A549 (cell line): ENCODE measurements around the gene TESK2. TPM values are rescaled to one million over a fixed set of nuclear protein-coding genes. Genes with fewer than 3 reads are reported as not detected.

Experiments
- ATAC-seq, 2 experiments: fragments of 200-7000 bp in 1 of 2; fragments of >200 bp in 1 of 2; cut with Nextera tagmentation in 1 of 2; cut with Tn5 transposase in 1 of 2; 3 replicates each; pipeline versions ENCODE4 v1.8.0 to v1.9.1; 2018 to 2020; ENCODE audit warnings: mild to moderate bottlenecking in 1 of 2, moderate library complexity in 1 of 2
- CTCF ChIA-PET: fragments of 300-600 bp; sonication (Branson Sonifier 250); formaldehyde crosslinking; extraction: SDS; loops from one replicate; lab custom pipeline; 2021; ENCODE audit warnings: antibody characterized with exemption, inconsistent platforms; lab: Yijun Ruan, JAX
- POLR2A ChIA-PET: fragments of 350-600 bp; formaldehyde crosslinking; extraction: SDS; loops from one replicate; lab custom pipeline; 2021; ENCODE audit warnings: antibody characterized with exemption, inconsistent platforms; lab: Yijun Ruan, JAX
- DNase-seq, 2 experiments: peaks; one replicate each; pipeline versions ENCODE4 v3.0.0 to v3.0.0-alpha.2; 2011 to 2016; ENCODE audit warnings: low read depth in 1 of 2, low spot score in 1 of 2
- FAIRE-seq: peaks from 2 replicates; lab custom pipeline; 2011; peaks lifted over from hg19 to GRCh38; lab: Jason Lieb, UNC
- H3K27ac ChIP-seq, 2 experiments: fragments of >200 bp; sonication (Bioruptor Twin); formaldehyde crosslinking; 3 replicates each; pipeline ENCODE4 v1.5.1; 2016 to 2017
- H3K4me1 ChIP-seq: fragments of >200 bp; sonication (Bioruptor Twin); formaldehyde crosslinking; 3 replicates; pipeline ENCODE4 v1.6.1; 2016
- H3K4me2 ChIP-seq: fragments of >200 bp; sonication (Bioruptor Twin); formaldehyde crosslinking; 3 replicates; pipeline ENCODE4 v1.6.1; 2016
- H3K4me3 ChIP-seq: fragments of >200 bp; sonication (Bioruptor Twin); formaldehyde crosslinking; 3 replicates; pipeline ENCODE4 v1.5.1; 2016
- H3K9me3 ChIP-seq: fragments of >200 bp; sonication (Bioruptor Twin); formaldehyde crosslinking; 3 replicates; pipeline ENCODE4 v1.6.1; 2016
- BHLHE40 ChIP-seq: IDR thresholded peaks from 2 replicates; pipeline ENCODE4 v1.6.1; 2012; ENCODE audit warnings: low read depth, low read length, inconsistent platforms
- CEBPB ChIP-seq, 2 experiments: fragments of >200 bp in 1 of 2; sonication (Bioruptor Twin) in 1 of 2; formaldehyde crosslinking in 1 of 2; IDR thresholded peaks; 2 replicates each; pipeline ENCODE4 v1.6.1; 2012 to 2016
- EHF ChIP-seq: fragments of 250-450 bp; sonication (Bioruptor Pico); IDR thresholded peaks from 2 replicates; pipeline ENCODE4 v1.5.0; 2020; ENCODE audit warnings: mild to moderate bottlenecking
- EHMT2 ChIP-seq: fragments of 200-600 bp; sonication (generic); IDR thresholded peaks from 2 replicates; pipeline ENCODE4 v1.6.1; 2016; ENCODE audit warnings: antibody characterized with exemption, low read depth, mild to moderate bottlenecking, moderate library complexity
- EP300 ChIP-seq, 2 experiments: fragments of >200 bp; sonication (Bioruptor Twin); formaldehyde crosslinking; IDR thresholded peaks; 2 replicates in 1 of 2; 3 replicates in 1 of 2; pipeline ENCODE4 v1.6.1; 2016 to 2017
- ESRRA ChIP-seq: fragments of 150-350 bp; IDR thresholded peaks from 2 replicates; pipeline ENCODE4 v1.6.1; 2014; ENCODE audit warnings: mild to moderate bottlenecking, low read length, borderline replicate concordance
- FOSL2 ChIP-seq, 2 experiments: fragments of 450-650 bp in 1 of 2; fragments of >200 bp in 1 of 2; sonication (Bioruptor Twin) in 1 of 2; formaldehyde crosslinking; IDR thresholded peaks; 2 replicates each; pipeline versions ENCODE4 v1.5.0 to v1.6.1; 2016 to 2020; ENCODE audit warnings: mild to moderate bottlenecking in 1 of 2, moderate library complexity in 1 of 2
- FOXS1 ChIP-seq: fragments of 250-450 bp; sonication (Bioruptor Pico); IDR thresholded peaks from 2 replicates; pipeline ENCODE4 v1.5.0; 2020; ENCODE audit warnings: mild to moderate bottlenecking, moderate library complexity
- HDAC2 ChIP-seq: fragments of 200-600 bp; sonication (generic); IDR thresholded peaks from 2 replicates; pipeline ENCODE4 v1.6.1; 2016
- HMGXB4 ChIP-seq: fragments of 250-450 bp; sonication (Bioruptor Pico); IDR thresholded peaks from 2 replicates; pipeline ENCODE4 v1.5.0; 2021; ENCODE audit warnings: mild to moderate bottlenecking, moderate library complexity, borderline replicate concordance
- HOXB5 ChIP-seq: fragments of 250-450 bp; sonication (Bioruptor Pico); IDR thresholded peaks from 2 replicates; pipeline ENCODE4 v1.5.0; 2020; ENCODE audit warnings: mild to moderate bottlenecking, moderate library complexity
- JUNB ChIP-seq: fragments of >200 bp; sonication (Bioruptor Twin); formaldehyde crosslinking; IDR thresholded peaks from 2 replicates; pipeline ENCODE4 v1.6.1; 2016
- KDM1A ChIP-seq: fragments of 200-600 bp; sonication (generic); IDR thresholded peaks from 2 replicates; pipeline ENCODE4 v1.6.1; 2016; ENCODE audit warnings: low read depth, mild to moderate bottlenecking
- MAZ ChIP-seq: fragments of 150-350 bp; IDR thresholded peaks from 2 replicates; pipeline ENCODE4 v1.6.1; 2014; ENCODE audit warnings: antibody characterized with exemption, low read depth, low read length, borderline replicate concordance
- MYC ChIP-seq: IDR thresholded peaks from 2 replicates; pipeline ENCODE4 v1.6.1; 2012; ENCODE audit warnings: mild to moderate bottlenecking, inconsistent platforms, low read length, improper control_type of control experiment, borderline replicate concordance
- NPAS2 ChIP-seq: fragments of 250-450 bp; sonication (Bioruptor Pico); IDR thresholded peaks from 2 replicates; pipeline ENCODE4 v1.8.0; 2022; ENCODE audit warnings: mild to moderate bottlenecking, moderate library complexity, borderline replicate concordance
- NR3C1 ChIP-seq: fragments of >200 bp; sonication (Bioruptor Twin); formaldehyde crosslinking; IDR thresholded peaks from 3 replicates; pipeline ENCODE4 v1.6.1; 2017
- PHF8 ChIP-seq: fragments of 200-600 bp; sonication (generic); IDR thresholded peaks from 2 replicates; pipeline ENCODE4 v1.6.1; 2016; ENCODE audit warnings: low read depth, mild to moderate bottlenecking, antibody characterized with exemption, moderate library complexity, borderline replicate concordance
- POLR2A ChIP-seq: IDR thresholded peaks from 2 replicates; pipeline ENCODE4 v1.6.1; 2012; ENCODE audit warnings: mild to moderate bottlenecking, low read length
- RARB ChIP-seq: fragments of 250-450 bp; sonication (Bioruptor Pico); IDR thresholded peaks from 2 replicates; pipeline ENCODE4 v1.8.0; 2021; ENCODE audit warnings: mild to moderate bottlenecking, moderate library complexity
- SREBF2 ChIP-seq: fragments of 450-650 bp; IDR thresholded peaks from 2 replicates; pipeline ENCODE4 v1.6.1; 2014; ENCODE audit warnings: mild to moderate bottlenecking, moderate library complexity
- TFCP2L1 ChIP-seq: fragments of 250-450 bp; sonication (Bioruptor Pico); IDR thresholded peaks from 2 replicates; pipeline ENCODE4 v1.5.0; 2021; ENCODE audit warnings: mild to moderate bottlenecking
- TP53 ChIP-seq: fragments of 250-450 bp; sonication (Bioruptor Pico); IDR thresholded peaks from 2 replicates; pipeline ENCODE4 v1.5.0; 2021; ENCODE audit warnings: mild to moderate bottlenecking, moderate library complexity
- ZFP36 ChIP-seq: fragments of 450-650 bp; IDR thresholded peaks from 2 replicates; pipeline ENCODE4 v1.6.1; 2014; ENCODE audit warnings: borderline replicate concordance; ENCODE audit not compliant: partially characterized antibody
- ZSCAN20 ChIP-seq: fragments of 250-450 bp; sonication (Bioruptor Pico); IDR thresholded peaks from 2 replicates; pipeline ENCODE4 v1.8.0; 2022; ENCODE audit warnings: mild to moderate bottlenecking, moderate library complexity
- WGBS: methylation state at CpG from one replicate; pipeline ENCODE4 v1.1.6; 2017; ENCODE audit errors: missing lambda C conversion rate; 5-methylcytosine and 5-hydroxymethylcytosine counted together
- polyA plus RNA-seq, 4 experiments: library from polyadenylated mRNA; depleted of rRNA in 3 of 4; stranded (reverse); fragments of >200 nt; fragmentation: RNase III in 1 of 4; extraction: RNeasy Plus Mini Kit Qiagen cat#74134 plus additional on column Dnase treatment in 1 of 4; gene quantifications; 2 replicates in 3 of 4; 3 replicates in 1 of 4; pipeline ENCODE4 v1.2.3, GENCODE V29; 2011 to 2017
- TF ChIP-seq, protein P1 (sequence below): fragments of >200 bp; sonication (Bioruptor Twin); formaldehyde crosslinking; IDR thresholded peaks from 3 replicates; pipeline ENCODE4 v1.6.1; 2016
- TF ChIP-seq, protein P2 (sequence below): fragments of 150-350 bp; IDR thresholded peaks from 2 replicates; pipeline ENCODE4 v1.6.1; 2014; ENCODE audit warnings: low read depth, mild to moderate bottlenecking, low read length
- TF ChIP-seq, protein P3 (sequence below): fragments of 250-450 bp; sonication (Bioruptor Pico); IDR thresholded peaks from 2 replicates; pipeline ENCODE4 v1.5.0; 2020; ENCODE audit warnings: low read depth, mild to moderate bottlenecking, moderate library complexity
- TF ChIP-seq, protein P4 (sequence below): IDR thresholded peaks from 2 replicates; pipeline ENCODE4 v1.6.1; 2012; ENCODE audit warnings: low read depth, borderline replicate concordance

TESK2 gene
- polyA plus RNA-seq, 2 of the 4 experiments (the other 2 are of a cell fraction) = 0.22 to 0.48 TPM

DNA sequence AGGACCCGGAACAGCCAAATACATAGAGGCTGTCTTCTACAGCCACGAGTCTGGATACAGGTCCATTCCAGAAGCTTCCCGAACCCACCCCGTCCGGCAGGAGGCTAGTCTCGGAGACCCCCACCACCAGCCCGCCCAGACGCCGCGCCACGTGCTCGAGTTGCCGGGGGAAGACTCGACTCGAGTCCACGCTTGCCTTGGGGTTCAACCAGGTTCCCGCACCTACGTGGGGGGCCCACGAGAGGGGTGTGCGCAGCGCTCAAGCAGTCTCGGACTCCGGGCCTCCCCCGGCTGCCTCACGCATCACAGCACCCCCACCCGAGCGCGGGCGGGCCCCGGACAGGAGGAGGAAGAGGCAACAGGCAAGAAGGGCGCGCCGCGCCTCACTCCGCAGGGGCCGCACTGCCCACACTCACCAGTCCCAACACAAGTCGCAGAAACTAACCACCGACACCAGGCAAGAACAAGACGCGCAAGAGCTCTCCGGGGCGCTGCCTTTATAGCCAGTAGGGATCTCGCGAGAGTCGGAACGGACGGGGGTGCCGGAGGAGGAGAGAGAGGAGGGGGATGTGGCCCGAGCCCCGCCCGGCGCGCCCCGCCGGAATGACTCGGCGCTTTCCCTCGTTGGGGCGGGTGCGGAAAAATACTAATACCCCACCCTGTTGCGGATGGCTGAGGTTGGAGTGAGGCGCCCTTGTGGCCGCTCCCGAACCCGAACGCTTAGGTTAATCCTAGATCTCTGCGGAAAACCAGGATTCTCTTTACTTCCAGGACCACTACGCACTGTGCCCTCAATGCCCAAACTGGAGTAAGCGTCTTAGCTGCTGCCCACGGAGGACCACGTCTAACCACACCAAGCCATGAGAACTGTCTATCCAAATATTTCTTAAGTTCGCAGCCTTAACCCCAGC lies 30.7 kb upstream of the TESK2 start, which contains the start of gene PRDX1:
Gene PRDX1, minus strand, starts transcription at position 472 of the 911 bp plus-strand sequence. CDS start 2,841 bp downstream, outside the sequence.
- CTCF ChIA-PET = interaction anchor here (1.0 to 1.9 kb wide), 7 partner anchors 9 to 49 kb away, joined by 3 to 7 read pairs (median 4); partner anchors contain the start of gene AKR1A1
- FAIRE-seq = no peak
- Histone ChIP-seq H3K4me1 (peaks cover 62% of the 10 kb centered on the region), H3K27ac (peak within 1 kb of the TSS; percentile 100), H3K9me3 (no peaks in the 10 kb centered on the region), H3K4me2 (peak within 1 kb of the TSS; percentile 86), H3K4me3 (peak within 1 kb of the TSS; percentile 76)
- POLR2A ChIA-PET = interaction anchor here (0.5 to 3.6 kb wide), 34 partner anchors 8 to 800 kb away, joined by 3 to 81 read pairs (median 5); partner anchors contain the start of genes AKR1A1, CCDC163, DYNLT4 and GPBP1L1
- DNase-seq = peak; percentile 72 to 95
- ATAC-seq = peak; percentile 84 to 86
- under 1% methylated on average over 33 of the region's 72 CpGs for WGBS
- TF ChIP-seq ESRRA = no peak
- TF ChIP-seq ZSCAN20 = no peak
- no peak for TF ChIP-seq NPAS2 (CRISPR knock-in tag)
- TF ChIP-seq, protein P1, sequence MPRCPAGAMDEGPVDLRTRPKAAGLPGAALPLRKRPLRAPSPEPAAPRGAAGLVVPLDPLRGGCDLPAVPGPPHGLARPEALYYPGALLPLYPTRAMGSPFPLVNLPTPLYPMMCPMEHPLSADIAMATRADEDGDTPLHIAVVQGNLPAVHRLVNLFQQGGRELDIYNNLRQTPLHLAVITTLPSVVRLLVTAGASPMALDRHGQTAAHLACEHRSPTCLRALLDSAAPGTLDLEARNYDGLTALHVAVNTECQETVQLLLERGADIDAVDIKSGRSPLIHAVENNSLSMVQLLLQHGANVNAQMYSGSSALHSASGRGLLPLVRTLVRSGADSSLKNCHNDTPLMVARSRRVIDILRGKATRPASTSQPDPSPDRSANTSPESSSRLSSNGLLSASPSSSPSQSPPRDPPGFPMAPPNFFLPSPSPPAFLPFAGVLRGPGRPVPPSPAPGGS = peak; percentile 96
- peak; percentile 10; the same call in 1 of the 2 replicates for TF ChIP-seq MYC
- TF ChIP-seq RARB (CRISPR knock-in tag) = peak; percentile 61; the same call in 1 of the 2 replicates
- TF ChIP-seq, protein P2, sequence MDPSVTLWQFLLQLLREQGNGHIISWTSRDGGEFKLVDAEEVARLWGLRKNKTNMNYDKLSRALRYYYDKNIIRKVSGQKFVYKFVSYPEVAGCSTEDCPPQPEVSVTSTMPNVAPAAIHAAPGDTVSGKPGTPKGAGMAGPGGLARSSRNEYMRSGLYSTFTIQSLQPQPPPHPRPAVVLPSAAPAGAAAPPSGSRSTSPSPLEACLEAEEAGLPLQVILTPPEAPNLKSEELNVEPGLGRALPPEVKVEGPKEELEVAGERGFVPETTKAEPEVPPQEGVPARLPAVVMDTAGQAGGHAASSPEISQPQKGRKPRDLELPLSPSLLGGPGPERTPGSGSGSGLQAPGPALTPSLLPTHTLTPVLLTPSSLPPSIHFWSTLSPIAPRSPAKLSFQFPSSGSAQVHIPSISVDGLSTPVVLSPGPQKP = no peak
- TF ChIP-seq TP53 (CRISPR knock-in tag) = peak; percentile 49; the same call in 1 of the 2 replicates
- TF ChIP-seq BHLHE40 = no peak
- TF ChIP-seq EHMT2 = no peak
- no peak for TF ChIP-seq ZFP36
- peak; percentile 89 for TF ChIP-seq PHF8
- TF ChIP-seq CEBPB (IDR thresholded peaks at IDR 0.05) = no peak
- no peak for TF ChIP-seq FOSL2 (IDR thresholded peaks at IDR 0.05)
- TF ChIP-seq FOSL2 (CRISPR knock-in tag; IDR thresholded peaks at IDR 0.05) = peak; percentile 53
- no peak for TF ChIP-seq KDM1A
- 0 out of 2 replicates have a peak, but pooled peaks have one; percentile 28 for TF ChIP-seq HOXB5 (CRISPR knock-in tag)
- TF ChIP-seq JUNB = no peak
- TF ChIP-seq POLR2A = peak; percentile 99
- no peak for TF ChIP-seq NR3C1
- peak; percentile 97 for TF ChIP-seq MAZ
- TF ChIP-seq HDAC2 = no peak
- TF ChIP-seq EP300 (IDR thresholded peaks at IDR 0.05) = 0 out of 5 replicates have a peak, but pooled peaks of 1 of the 2 experiments have one; percentile 17
- TF ChIP-seq HMGXB4 (CRISPR knock-in tag) = no peak; the same call in 1 of the 2 replicates
- TF ChIP-seq, protein P3, sequence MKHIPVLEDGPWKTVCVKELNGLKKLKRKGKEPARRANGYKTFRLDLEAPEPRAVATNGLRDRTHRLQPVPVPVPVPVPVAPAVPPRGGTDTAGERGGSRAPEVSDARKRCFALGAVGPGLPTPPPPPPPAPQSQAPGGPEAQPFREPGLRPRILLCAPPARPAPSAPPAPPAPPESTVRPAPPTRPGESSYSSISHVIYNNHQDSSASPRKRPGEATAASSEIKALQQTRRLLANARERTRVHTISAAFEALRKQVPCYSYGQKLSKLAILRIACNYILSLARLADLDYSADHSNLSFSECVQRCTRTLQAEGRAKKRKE (CRISPR knock-in tag) = no peak
- TF ChIP-seq EHF (CRISPR knock-in tag) = no peak
- TF ChIP-seq, protein P4, sequence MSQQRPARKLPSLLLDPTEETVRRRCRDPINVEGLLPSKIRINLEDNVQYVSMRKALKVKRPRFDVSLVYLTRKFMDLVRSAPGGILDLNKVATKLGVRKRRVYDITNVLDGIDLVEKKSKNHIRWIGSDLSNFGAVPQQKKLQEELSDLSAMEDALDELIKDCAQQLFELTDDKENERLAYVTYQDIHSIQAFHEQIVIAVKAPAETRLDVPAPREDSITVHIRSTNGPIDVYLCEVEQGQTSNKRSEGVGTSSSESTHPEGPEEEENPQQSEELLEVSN = peak; percentile 52; the same call in 1 of the 2 replicates
- TF ChIP-seq FOXS1 (CRISPR knock-in tag) = peak; percentile 30; the same call in 1 of the 2 replicates
- TF ChIP-seq SREBF2 = no peak
- TF ChIP-seq TFCP2L1 = 0 out of 2 replicates have a peak, but pooled peaks have one; percentile 23
